HPDE6-E6E7 (cell line): ENCODE measurements around the gene RBBP4.
A peak's percentile ranks its signal among the peaks of the same experiment; 100 is the strongest.
"Not testable (repeated sequence)": the region's sequence is repeated elsewhere in the genome, so short reads cannot be mapped to it uniquely, and the experiment has no call there.

Experiments used
- DNase-seq: peaks from one replicate; pipeline ENCODE4 v3.0.0; 2011; ENCODE audit warnings: missing footprints; ENCODE audit errors: extremely low spot score

The RBBP4 gene

DNA sequence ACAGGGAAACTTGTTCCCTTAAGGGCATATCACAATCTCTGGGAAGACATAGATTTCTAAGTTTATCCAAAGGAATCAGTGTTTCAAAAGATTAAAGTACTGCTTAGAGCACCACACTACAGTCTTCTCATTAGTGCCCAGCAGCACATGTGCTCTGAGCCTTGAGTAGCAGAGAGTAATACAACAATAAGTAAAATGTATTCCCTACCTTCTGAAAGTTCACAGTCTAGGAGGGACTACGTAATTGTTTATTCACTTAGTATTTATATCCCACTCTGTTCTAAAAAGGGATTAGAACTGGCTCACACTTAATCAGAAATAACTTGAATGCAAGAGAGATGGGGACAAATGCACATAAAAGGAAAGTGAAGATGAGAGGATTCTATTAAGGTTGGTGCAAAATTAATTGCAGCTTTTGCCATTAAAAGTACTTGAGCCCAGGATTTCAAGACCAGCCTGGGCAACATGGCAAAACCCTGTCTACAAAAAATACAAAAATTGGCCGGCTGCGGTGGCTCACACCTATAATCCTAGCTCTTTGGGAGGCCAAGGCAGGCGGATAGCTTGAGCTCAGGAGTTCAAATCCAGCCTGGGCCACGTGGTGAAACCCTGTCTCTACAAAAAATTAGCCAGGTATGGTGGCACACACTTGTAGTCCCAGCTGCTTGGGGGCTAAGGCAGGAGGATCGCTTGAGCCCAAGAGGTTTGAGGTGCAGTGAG is 42.6 kb downstream of the RBBP4 start:
- DNase-seq, result no peak

GRCh38 chr1:32695098-32695904 is 44.3 kb downstream of the RBBP4 start:
- no peak for DNase-seq

DNA sequence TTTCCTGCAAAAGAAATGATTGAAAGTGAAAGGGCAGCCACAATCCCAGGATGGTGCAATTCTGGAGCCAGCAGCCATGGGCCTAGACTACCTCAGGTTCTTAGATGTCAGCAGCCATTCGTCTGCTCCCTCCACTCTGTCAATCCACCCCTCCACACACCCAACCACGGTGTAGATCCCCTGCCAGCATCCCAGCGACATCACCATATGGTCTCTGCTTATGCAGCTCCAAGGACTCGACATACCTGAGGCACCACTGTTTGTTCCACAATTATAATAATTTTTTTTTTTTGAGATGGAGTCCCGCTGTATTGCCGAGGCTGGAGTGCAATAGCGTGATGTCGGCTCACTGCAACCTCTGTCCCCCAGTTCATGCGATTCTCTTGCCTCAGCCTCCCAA is 45.0 kb downstream of the RBBP4 start:
- no peak for DNase-seq

DNA sequence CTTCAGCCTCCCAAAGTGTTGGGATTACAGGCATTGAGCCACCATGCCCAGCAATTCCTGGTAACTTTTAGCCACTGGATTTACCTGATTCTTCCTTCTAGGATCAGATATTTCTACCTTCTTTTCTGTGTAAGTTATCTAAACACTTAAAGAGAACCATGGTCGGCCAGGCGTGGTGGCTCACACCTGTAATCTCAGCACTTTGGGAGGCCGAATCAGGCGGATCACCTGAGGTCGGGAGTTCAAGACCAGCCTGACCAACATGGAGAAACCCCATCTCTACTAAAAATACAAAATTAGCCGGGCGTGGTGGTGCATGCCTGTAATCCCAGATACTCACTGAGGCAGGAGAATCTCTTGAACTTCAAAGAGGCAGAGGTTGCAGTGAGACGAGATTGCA is 46.0 kb downstream of the RBBP4 start:
- DNase-seq, result not testable (repeated sequence)

GRCh38 chr1:32701421-32701911 is 50.5 kb downstream of the RBBP4 start:
- no peak for DNase-seq

- DNase-seq, result no peak
Observed at GRCh38 chr1:32701951-32702598, 51.1 kb downstream of the RBBP4 start.

GRCh38 chr1:32702599-32703478 is 51.8 kb downstream of the RBBP4 start, which contains the start of gene SYNC:
Gene SYNC (minus strand): TSS chr1:32702770. CDS start chr1:32702660, 110 bp downstream.
- DNase-seq, result no peak

DNA sequence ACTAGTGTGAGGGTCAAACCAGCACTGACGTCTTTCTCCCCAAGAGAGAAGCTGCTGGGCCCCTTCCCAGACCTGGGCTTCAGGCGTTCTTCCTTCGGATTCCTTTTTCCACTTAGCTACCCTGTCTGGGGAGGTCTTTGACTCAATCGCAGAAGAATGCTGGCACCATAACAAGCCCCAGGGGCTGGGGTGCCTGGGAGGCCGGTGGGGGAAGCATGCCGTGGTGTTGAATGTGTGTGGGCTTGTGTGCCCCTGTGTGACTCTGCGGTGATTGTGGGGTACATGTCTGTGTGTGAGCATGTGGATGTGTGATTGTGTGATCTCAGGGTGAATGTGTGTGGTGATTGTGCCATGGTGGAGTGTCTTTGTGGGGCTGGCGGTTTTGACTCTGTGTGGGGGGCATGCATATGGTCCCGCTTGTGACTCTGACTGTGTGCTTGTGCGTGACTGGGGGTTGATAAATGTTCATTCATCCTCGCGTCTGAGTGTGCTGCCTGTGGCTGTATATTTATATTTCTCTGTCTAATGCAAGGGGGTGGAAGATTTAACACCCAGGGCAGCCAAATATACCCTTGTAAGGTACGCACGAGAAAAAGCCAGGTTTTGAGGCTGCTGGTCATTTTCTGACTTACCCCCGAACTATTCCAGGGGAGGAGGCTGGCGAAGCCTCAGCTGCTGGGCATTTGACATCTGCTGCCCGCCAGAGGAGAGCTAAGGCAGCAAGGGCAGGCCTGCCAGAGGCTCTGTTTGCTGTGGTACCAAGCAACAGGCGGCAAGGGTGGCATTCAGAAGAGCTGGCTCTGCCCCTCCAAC is 52.7 kb downstream of the RBBP4 start:
- DNase-seq, result peak; percentile 41

DNA sequence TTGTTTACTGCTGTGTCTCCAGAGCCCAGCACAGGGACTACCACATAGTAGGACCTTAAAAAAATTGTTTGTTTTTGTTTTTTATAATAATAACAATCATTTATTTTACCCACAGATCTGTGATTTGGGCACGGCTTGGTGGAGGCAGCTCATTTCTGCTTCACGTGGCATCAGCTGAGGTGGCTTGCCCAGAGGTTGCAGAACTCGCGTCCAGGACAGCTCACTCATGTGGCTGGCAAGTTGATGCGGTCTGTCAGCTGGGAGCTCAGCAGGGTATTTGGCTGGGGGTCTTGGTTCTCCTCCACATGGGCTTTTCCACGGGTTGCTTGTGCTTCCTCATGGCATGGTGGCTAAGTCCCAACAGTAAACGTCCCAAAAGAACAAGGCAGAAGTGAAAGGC is 54.5 kb downstream of the RBBP4 start:
- no peak for DNase-seq

DNA sequence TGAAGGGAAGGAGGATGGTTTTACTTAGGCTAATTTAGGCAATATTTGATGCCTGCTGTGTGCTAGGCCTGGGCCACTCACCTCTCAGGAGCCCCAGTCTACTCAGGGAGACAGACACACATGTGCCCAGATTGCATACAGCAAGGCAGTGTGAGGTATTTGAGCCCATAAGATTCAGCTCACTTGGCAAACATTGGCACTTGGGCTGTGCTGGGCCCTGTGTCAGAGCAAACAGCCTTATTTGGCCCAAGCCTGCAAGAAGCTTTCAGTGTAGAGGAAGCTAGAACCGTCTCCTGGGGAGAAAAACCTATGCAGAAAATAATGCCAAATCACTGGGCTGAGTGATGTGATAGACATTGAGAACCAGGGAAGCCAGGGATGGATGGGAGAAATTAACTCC is 55.5 kb downstream of the RBBP4 start:
- no peak for DNase-seq

DNA sequence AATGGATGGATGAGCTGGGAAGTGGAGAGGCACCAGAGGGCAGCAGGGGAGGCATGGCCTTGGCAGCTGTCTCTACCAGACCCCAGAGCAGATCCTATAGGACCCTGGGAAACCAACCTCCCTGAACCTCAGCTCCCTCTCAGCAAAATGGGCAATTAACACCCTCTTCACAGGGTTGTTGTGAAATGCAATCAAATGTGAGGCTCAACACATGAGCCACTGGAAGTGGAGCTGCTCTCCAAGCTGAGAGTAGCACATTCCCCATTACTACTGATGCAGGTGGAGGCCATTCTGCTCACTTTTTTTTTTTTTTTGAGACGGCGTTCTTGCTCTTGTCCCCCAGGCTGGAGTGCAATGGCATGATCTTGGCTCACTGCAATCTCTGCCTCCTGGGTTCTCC is 58.1 kb downstream of the RBBP4 start:
- no peak for DNase-seq

DNA sequence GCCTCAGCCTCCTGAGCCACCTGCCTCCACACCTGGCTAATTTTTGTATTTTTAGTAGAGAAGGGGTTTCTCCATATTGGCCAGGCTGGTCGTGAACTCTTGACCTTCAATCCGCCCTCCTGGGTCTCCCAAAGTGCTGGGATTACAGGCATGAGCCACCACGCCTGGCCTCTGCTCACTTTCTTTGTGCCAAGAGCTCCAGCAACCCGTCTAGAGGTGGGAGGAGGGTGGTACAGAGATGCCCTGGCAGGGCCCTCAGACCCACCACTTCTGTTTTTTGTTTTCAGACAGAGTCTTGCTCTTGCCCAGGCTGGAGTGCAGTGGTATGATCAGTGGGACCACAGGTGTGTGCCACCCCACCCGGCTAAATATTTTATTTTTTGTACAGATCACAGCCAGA is 58.5 kb downstream of the RBBP4 start:
- no peak for DNase-seq

GRCh38 chr1:32711221-32711620 is 60.2 kb downstream of the RBBP4 start:
- not testable (repeated sequence) for DNase-seq

DNA sequence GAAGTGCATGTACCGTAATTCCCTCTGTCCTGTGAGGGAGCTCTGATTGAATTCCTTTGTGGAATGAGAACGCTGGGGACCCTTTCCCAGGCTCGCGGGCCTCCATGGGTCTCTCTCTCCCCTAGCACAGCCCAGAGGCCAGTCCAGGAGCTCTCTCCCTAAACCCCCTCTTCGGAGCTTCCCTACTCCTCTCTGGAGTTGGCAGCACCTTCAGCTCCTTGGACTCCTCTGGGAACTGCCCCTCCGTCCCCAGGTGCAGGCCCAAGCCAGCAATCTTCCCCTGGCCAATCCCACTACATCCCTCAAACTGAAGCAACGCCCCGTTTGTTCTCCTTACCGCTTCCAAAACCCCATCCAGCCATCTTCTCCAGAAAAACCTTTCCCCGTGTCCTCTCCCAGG is 62.1 kb downstream of the RBBP4 start:
- no peak for DNase-seq

GRCh38 chr1:32714277-32714676 is 63.3 kb downstream of the RBBP4 start:
- no peak for DNase-seq

GRCh38 chr1:32715901-32716311 is 64.9 kb downstream of the RBBP4 start:
- no peak for DNase-seq

GRCh38 chr1:32716312-32717148 is 65.5 kb downstream of the RBBP4 start:
- peak; percentile 99 for DNase-seq

DNA sequence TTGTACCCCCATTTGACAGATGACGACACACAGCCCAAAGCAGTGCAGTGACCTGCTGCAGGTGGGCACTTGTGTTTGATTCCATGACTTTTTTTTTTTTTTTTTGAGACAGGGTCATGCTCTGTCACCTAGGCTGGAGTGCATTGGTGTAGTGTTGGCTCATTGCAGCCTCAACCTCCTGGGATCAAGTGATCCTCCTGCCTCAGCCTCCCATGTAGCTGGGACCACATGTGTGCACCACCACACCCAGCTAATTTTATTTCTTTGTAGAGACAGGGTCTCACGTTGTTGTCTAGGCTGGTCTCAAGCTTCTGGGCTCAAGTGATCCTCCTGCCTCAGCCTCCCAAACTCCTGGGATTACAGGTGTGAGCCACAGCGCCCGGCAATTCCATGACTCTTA is 66.5 kb downstream of the RBBP4 start:
- DNase-seq, result no peak

DNA sequence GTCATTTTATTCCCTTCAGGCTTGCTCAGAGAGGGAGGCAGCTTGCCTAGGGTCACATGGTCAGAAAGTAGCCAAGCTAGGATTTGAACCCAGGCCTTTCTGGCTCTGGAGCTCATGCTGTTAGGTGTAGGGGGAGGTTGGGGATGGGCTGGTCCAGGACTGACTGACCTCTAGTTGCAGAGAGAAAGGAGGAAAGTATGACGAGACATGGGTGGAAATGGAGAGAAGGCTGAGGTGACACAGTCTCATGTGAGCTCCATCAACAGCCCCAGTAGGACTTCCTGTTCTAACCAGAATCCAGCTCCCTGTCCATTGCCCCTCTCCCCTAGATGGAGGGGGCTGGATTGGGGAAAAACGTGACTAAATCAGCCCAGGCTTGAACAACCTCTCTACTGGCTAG is 67.0 kb downstream of the RBBP4 start:
- DNase-seq, result no peak

GRCh38 chr1:32718527-32718926 is 67.5 kb downstream of the RBBP4 start:
- DNase-seq, result no peak
